CD4-positive, alpha-beta T cell (primary cell): Measurements from ENCODE around the gene PGGT1B. TPM values are rescaled to one million over a fixed set of nuclear protein-coding genes. Genes with fewer than 3 reads are reported as not detected.
A peak's percentile ranks its signal among the peaks of the same experiment; 100 is the strongest.

Experiments
- ATAC-seq: fragments of 200-7000 bp; cut with Tn5 transposase; one replicate; pipeline ENCODE4 v1.10.0; 2022; ENCODE audit warnings: mild to moderate bottlenecking; ENCODE audit not compliant: poor library complexity
- CTCF ChIA-PET: fragments of 350-600 bp; sonication (Branson Sonifier 250); formaldehyde crosslinking; loops from one replicate; lab custom pipeline; 2021; ENCODE audit warnings: antibody characterized with exemption, inconsistent platforms; lab: Charles Lee
- POLR2A ChIA-PET: fragments of 350-600 bp; sonication (Branson Sonifier 250); formaldehyde crosslinking; loops from one replicate; lab custom pipeline; 2021; ENCODE audit warnings: antibody characterized with exemption, inconsistent platforms; lab: Charles Lee
- DNase-seq, 14 experiments: peaks; one replicate each; pipeline ENCODE4 v3.0.0-alpha.2; 2013 to 2020; ENCODE audit warnings: mixed read lengths in 2 of 14
- H3K27ac ChIP-seq, 2 donors: one replicate each; pipeline versions ENCODE4 v1.5.1 to v1.7.0; 2013; ENCODE audit warnings: low read length in 2 of 2, low read depth in 1 of 2, mild to moderate bottlenecking in 1 of 2
- H3K27me3 ChIP-seq, 2 experiments: 1 replicate in 1 of 2; 2 replicates in 1 of 2; pipeline versions ENCODE4 v1.6.1 to v1.7.0; 2013; ENCODE audit warnings: low read length in 2 of 2, control low read depth in 1 of 2, mild to moderate bottlenecking in 1 of 2, moderate library complexity in 1 of 2; ENCODE audit not compliant: insufficient read depth in 2 of 2, control insufficient read depth in 1 of 2
- H3K36me3 ChIP-seq: one replicate; pipeline ENCODE4 v1.6.1; 2013; ENCODE audit warnings: low read length, control low read depth; ENCODE audit not compliant: insufficient read depth
- H3K4me1 ChIP-seq: one replicate; pipeline ENCODE4 v1.6.1; 2013; ENCODE audit warnings: low read length, control low read depth; ENCODE audit not compliant: insufficient read depth
- H3K4me3 ChIP-seq: one replicate; pipeline ENCODE4 v1.5.1; 2013; ENCODE audit warnings: mild to moderate bottlenecking, low read length, moderate library complexity
- H3K9me3 ChIP-seq, 2 experiments: 1 replicate in 1 of 2; 2 replicates in 1 of 2; pipeline versions ENCODE4 v1.6.1 to v1.7.0; 2013; ENCODE audit warnings: low read length in 2 of 2, mild to moderate bottlenecking in 2 of 2, control low read depth in 1 of 2, moderate library complexity in 1 of 2; ENCODE audit not compliant: control insufficient read depth in 1 of 2, insufficient read depth in 1 of 2
- H3K27ac Mint-ChIP-seq: one replicate; pipeline ENCODE4 v1.8.0; 2020; ENCODE audit warnings: mixed read lengths
- H3K27me3 Mint-ChIP-seq: one replicate; pipeline ENCODE4 v1.8.0; 2021; ENCODE audit warnings: mixed read lengths
- H3K36me3 Mint-ChIP-seq: one replicate; pipeline ENCODE4 v1.8.0; 2021; ENCODE audit warnings: low read depth, mixed read lengths
- H3K4me1 Mint-ChIP-seq: one replicate; pipeline ENCODE4 v1.8.0; 2021; ENCODE audit warnings: low read depth, mixed read lengths
- H3K4me3 Mint-ChIP-seq: one replicate; pipeline ENCODE4 v1.8.0; 2020; ENCODE audit warnings: mild to moderate bottlenecking, mixed read lengths
- H3K9me3 Mint-ChIP-seq: one replicate; pipeline ENCODE4 v1.8.0; 2020; ENCODE audit warnings: mixed read lengths
- CTCF ChIP-seq: fragments of 200-600 bp; IDR thresholded peaks from one replicate; pipeline ENCODE4 v1.8.0; 2022; ENCODE audit warnings: antibody characterized with exemption, mild to moderate bottlenecking
- intact Hi-C, 2 experiments: fragments of 100-400 bp; cut with DNase I in 1 of 2; cut with micrococcal nuclease in 1 of 2; formaldehyde crosslinking; loops; one replicate each; pipeline versions ENCODE4 v1.15.1 to v1.9.0; 2023 to 2025; cut with DNase I, micrococcal nuclease
- total RNA-seq, 174 experiments: library from RNA in 2 of 174; stranded (reverse) in 2 of 174; gene quantifications; one replicate each; pipeline ENCODE4 v1.2.3 and lab custom pipeline; 2021 to 2026

The PGGT1B gene
- total RNA-seq, 2 experiments from 2014 or later: 37.5 to 39.3 TPM

- ATAC-seq (no peak), DNase-seq (no peak)
- Mint-ChIP-seq H3K4me1 (peaks cover 15% of the 10 kb centered on the region), H3K4me3 (peak overlapping the region; percentile 85), H3K36me3 (no peaks in the 10 kb centered on the region), H3K9me3 (peaks cover 5% of the 10 kb centered on the region), H3K27ac (no peak overlapping the region), H3K27me3 (peaks cover 83% of the 10 kb centered on the region)
- no peak for TF ChIP-seq CTCF
- ChIA-PET POLR2A (interaction anchor here (0.9 kb wide), 1 partner anchor 13 kb away, joined by 3 read pairs; no protein-coding TSS in a partner anchor), CTCF (no interaction called here)
- Histone ChIP-seq H3K36me3 (no peaks in the 10 kb centered on the region), H3K27ac (no peak overlapping the region), H3K4me1 (peaks cover 22% of the 10 kb centered on the region), H3K9me3 (peaks cover 10 to 38% of the 10 kb centered on the region in 2 experiments), H3K4me3 (peak overlapping the region; percentile 69), H3K27me3 (peaks cover 57 to 81% of the 10 kb centered on the region in 2 experiments)
- intact Hi-C loops: loop anchor here in 1 of 2 experiments (5.0 kb wide), 3 partner anchors 93 to 673 kb away; partner anchors contain the start of genes AP3S1, ATG12, CCDC112 and PGGT1B
These were observed 93.7 kb downstream of the PGGT1B start for GRCh38 chr5:115168829-115169486.

GRCh38 chr5:115166744-115167393 is 95.8 kb downstream of the PGGT1B start:
- Mint-ChIP-seq H3K4me1 (peaks cover 15% of the 10 kb centered on the region), H3K27ac (no peak overlapping the region), H3K27me3 (peaks cover 80% of the 10 kb centered on the region), H3K36me3 (no peaks in the 10 kb centered on the region), H3K9me3 (peaks cover 5% of the 10 kb centered on the region), H3K4me3 (no peak overlapping the region)
- peaks cover 47 to 66% of the 10 kb centered on the region in 2 experiments for H3K27me3 ChIP-seq
- intact Hi-C loops: loop anchor here in 1 of 2 experiments (5.0 kb wide), 3 partner anchors 95 to 675 kb away; partner anchors contain the start of genes AP3S1, ATG12, CCDC112 and PGGT1B
- CTCF ChIA-PET: no interaction called here
- peaks cover 10 to 32% of the 10 kb centered on the region in 2 experiments for H3K9me3 ChIP-seq
- no peaks in the 10 kb centered on the region for H3K36me3 ChIP-seq
- POLR2A ChIA-PET: no interaction called here
- no peak for TF ChIP-seq CTCF
- ATAC-seq: no peak
- no peak overlapping the region for H3K4me3 ChIP-seq
- no peak for DNase-seq
- peaks cover 22% of the 10 kb centered on the region for H3K4me1 ChIP-seq
- H3K27ac ChIP-seq: no peak overlapping the region

- TF ChIP-seq CTCF: no peak
- CTCF ChIA-PET: no interaction called here
These were observed 96.9 kb downstream of the PGGT1B start for GRCh38 chr5:115165790-115166189.

More at GRCh38 chr5:115165790-115166189, 96.9 kb downstream of the PGGT1B start:
- POLR2A ChIA-PET: no interaction called here
- Histone ChIP-seq H3K27me3 (peaks cover 38 to 55% of the 10 kb centered on the region in 2 experiments), H3K27ac (no peak overlapping the region), H3K36me3 (no peaks in the 10 kb centered on the region), H3K9me3 (peaks cover 10 to 32% of the 10 kb centered on the region in 2 experiments), H3K4me3 (no peak overlapping the region), H3K4me1 (peaks cover 17% of the 10 kb centered on the region)
- H3K27me3 Mint-ChIP-seq: peaks cover 78% of the 10 kb centered on the region
- intact Hi-C loops: loop anchor here in 1 of 2 experiments (5.0 kb wide), 3 partner anchors 97 to 677 kb away; partner anchors contain the start of genes AP3S1, ATG12, CCDC112 and PGGT1B
- H3K27ac Mint-ChIP-seq: no peak overlapping the region
- no peak overlapping the region for H3K4me3 Mint-ChIP-seq
- no peaks in the 10 kb centered on the region for H3K36me3 Mint-ChIP-seq
- peaks cover 5% of the 10 kb centered on the region for H3K9me3 Mint-ChIP-seq
- peaks cover 7% of the 10 kb centered on the region for H3K4me1 Mint-ChIP-seq
- DNase-seq (no peak), ATAC-seq (no peak)
